DND-41 (cell line): ENCODE data around the gene C6orf136.

Experiments used
- ATAC-seq: fragments of 200-7000 bp; cut with Tn5 transposase; 3 replicates; pipeline ENCODE4 v1.9.1; 2021; ENCODE audit warnings: low read depth; ENCODE audit not compliant: insufficient read depth
- DNase-seq: peaks from one replicate; pipeline ENCODE4 v3.0.0-alpha.2; 2020
- H2AFZ ChIP-seq: 2 replicates; pipeline ENCODE4 v1.6.0; 2012; ENCODE audit warnings: low read depth, low read length
- H3K27ac ChIP-seq: 2 replicates; pipeline ENCODE4 v1.5.1; 2012; ENCODE audit warnings: low read length, inconsistent platforms
- H3K27me3 ChIP-seq: fragments of 200-600 bp; sonication (generic); 2 replicates; pipeline ENCODE4 v1.6.0; 2012; ENCODE audit warnings: low read length, mild to moderate bottlenecking, inconsistent platforms; ENCODE audit not compliant: insufficient read depth, poor library complexity
- H3K36me3 ChIP-seq: 2 replicates; pipeline ENCODE4 v1.5.1; 2012; ENCODE audit warnings: low read length, inconsistent platforms; ENCODE audit not compliant: insufficient read depth
- H3K4me1 ChIP-seq: 2 replicates; pipeline ENCODE4 v1.5.1; 2012; ENCODE audit warnings: mild to moderate bottlenecking, low read length; ENCODE audit not compliant: insufficient read depth
- H3K4me2 ChIP-seq: 2 replicates; pipeline ENCODE4 v1.6.0; 2012; ENCODE audit warnings: mild to moderate bottlenecking, moderate library complexity, low read length, inconsistent platforms; ENCODE audit not compliant: insufficient read depth
- H3K4me3 ChIP-seq, 2 experiments: fragments of 200-600 bp in 1 of 2; shearing (Covaris generic) in 1 of 2; 2 replicates each; pipeline ENCODE4 v1.5.1; 2012 to 2016; ENCODE audit warnings: inconsistent platforms in 2 of 2, low read length in 2 of 2, mild to moderate bottlenecking in 2 of 2, low read depth in 1 of 2, moderate library complexity in 1 of 2
- H3K79me2 ChIP-seq: 2 replicates; pipeline ENCODE4 v1.6.0; 2012; ENCODE audit warnings: low read length, inconsistent platforms; ENCODE audit not compliant: insufficient read depth
- H3K9ac ChIP-seq: 2 replicates; pipeline ENCODE4 v1.6.0; 2012; ENCODE audit warnings: low read depth, mild to moderate bottlenecking, inconsistent platforms, low read length, moderate library complexity
- H3K9me3 ChIP-seq: 2 replicates; pipeline ENCODE4 v1.5.1; 2012; ENCODE audit warnings: low read length, moderate library complexity, mild to moderate bottlenecking, inconsistent platforms; ENCODE audit not compliant: insufficient read depth, severe bottlenecking
- H4K20me1 ChIP-seq: 2 replicates; pipeline ENCODE4 v1.6.0; 2012; ENCODE audit warnings: low read length; ENCODE audit not compliant: insufficient read depth
- EZH2 ChIP-seq: IDR thresholded peaks from 3 replicates; pipeline ENCODE4 v1.6.1; 2012; ENCODE audit warnings: borderline replicate concordance, low read depth, mild to moderate bottlenecking, moderate library complexity, low read length, inconsistent platforms; ENCODE audit not compliant: severe bottlenecking
- TF ChIP-seq, protein P1 (sequence below): IDR thresholded peaks from 2 replicates; pipeline ENCODE4 v1.5.1; 2012; ENCODE audit warnings: borderline replicate concordance, low read length, moderate library complexity, mild to moderate bottlenecking; ENCODE audit not compliant: poor library complexity, severe bottlenecking; ENCODE audit errors: extremely low read depth

Gene C6orf136

DNA sequence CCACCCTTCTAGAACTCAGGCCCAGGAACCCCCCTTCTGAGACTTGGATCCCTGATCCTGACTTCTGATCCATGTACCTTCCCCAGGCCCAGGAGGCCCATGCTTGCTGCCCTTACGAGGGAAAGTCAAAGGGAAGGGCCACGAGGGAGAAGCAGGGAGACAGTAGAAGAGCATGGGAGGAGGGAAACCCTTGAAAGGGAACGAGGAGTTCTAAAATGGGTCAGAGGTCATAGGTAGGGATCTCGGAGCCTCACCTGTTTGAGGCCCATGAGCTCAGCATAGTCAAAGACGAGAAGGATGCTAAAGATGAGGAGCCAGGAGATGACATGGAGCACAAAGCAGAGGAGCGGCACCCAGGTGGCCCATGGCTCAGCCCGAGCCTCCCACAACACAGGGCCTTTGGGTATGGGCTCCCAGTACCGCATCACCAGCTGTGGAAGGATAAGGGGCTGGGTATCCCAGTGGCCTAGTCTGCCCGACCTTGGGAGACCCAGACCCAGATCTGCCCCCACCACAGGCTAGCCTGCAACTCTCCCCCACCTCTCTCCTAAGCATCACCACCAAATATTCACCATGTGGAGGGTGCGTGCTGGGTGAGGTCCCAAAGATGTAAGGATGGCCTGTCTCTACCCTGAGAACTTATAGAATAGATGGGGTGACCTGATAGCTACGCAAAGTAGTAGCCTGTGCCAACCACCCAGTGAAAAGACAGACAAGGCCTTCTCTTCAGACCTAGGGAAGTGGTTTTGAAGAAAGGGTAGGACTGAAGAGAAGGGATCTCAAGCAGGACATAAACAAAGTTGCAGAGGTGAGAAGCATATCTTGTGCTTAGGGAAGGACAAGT, 42.3 kb downstream of the C6orf136 start:
- peaks cover 58% of the 10 kb centered on the region for H3K4me1 ChIP-seq
- H3K9me3 ChIP-seq = no peaks in the 10 kb centered on the region
- H3K4me2 ChIP-seq = peak overlapping the region; percentile 87
- H3K9ac ChIP-seq = peak overlapping the region; percentile 72
- no peak for DNase-seq
- H4K20me1 ChIP-seq = peaks cover 13% of the 10 kb centered on the region; the same call in 1 of the 2 replicates
- H3K79me2 ChIP-seq = peaks cover 60% of the 10 kb centered on the region
- H3K27ac ChIP-seq = peak overlapping the region; percentile 92; the same call in 1 of the 2 replicates
- no peak overlapping the region for H2AFZ ChIP-seq
- peaks cover 13% of the 10 kb centered on the region; the same call in 1 of the 2 replicates for H3K36me3 ChIP-seq
- H3K27me3 ChIP-seq = no peaks in the 10 kb centered on the region
- H3K4me3 ChIP-seq = peak overlapping the region in 1 of 2 experiments; percentile 87; a peak in 2 of 4 replicates
- no peak for ATAC-seq
- TF ChIP-seq EZH2 = no peak
- TF ChIP-seq, protein P1, sequence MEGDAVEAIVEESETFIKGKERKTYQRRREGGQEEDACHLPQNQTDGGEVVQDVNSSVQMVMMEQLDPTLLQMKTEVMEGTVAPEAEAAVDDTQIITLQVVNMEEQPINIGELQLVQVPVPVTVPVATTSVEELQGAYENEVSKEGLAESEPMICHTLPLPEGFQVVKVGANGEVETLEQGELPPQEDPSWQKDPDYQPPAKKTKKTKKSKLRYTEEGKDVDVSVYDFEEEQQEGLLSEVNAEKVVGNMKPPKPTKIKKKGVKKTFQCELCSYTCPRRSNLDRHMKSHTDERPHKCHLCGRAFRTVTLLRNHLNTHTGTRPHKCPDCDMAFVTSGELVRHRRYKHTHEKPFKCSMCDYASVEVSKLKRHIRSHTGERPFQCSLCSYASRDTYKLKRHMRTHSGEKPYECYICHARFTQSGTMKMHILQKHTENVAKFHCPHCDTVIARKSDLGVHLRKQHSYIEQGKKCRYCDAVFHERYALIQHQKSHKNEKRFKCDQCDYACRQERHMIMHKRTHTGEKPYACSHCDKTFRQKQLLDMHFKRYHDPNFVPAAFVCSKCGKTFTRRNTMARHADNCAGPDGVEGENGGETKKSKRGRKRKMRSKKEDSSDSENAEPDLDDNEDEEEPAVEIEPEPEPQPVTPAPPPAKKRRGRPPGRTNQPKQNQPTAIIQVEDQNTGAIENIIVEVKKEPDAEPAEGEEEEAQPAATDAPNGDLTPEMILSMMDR = no peak

DNA sequence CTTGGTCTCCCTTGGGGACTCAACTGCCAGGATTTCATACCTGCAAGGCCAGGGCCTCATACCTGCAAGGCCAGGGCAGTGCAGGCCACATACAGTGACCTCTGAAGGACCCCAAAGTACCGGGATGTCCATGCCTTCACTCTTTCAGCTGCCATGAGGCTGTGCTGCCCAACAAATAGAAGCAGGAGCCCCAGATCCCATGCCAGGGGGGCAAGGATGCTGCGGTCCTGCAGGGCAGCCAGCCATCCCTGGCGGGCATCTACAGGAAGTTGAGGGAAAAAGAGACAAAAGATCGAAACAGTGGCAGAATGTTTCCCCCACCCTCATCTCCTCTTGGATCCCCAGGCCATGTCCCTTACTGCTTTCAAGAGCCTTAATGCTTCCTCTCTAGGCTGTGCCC, 43.1 kb downstream of the C6orf136 start:
- H3K4me3 ChIP-seq = peak overlapping the region; percentile 85 to 87
- DNase-seq (no peak), ATAC-seq (no peak)
- H4K20me1 ChIP-seq = 0 out of 2 replicates have a peak, but pooled peaks cover 11% of the 10 kb centered on the region
- no peaks in the 10 kb centered on the region for H3K9me3 ChIP-seq
- no peaks in the 10 kb centered on the region for H3K27me3 ChIP-seq
- H2AFZ ChIP-seq = peak overlapping the region; percentile 98
- H3K9ac ChIP-seq = peak overlapping the region; percentile 72
- peak overlapping the region; percentile 87 for H3K4me2 ChIP-seq
- H3K79me2 ChIP-seq = peaks cover 53% of the 10 kb centered on the region
- H3K36me3 ChIP-seq = peaks cover 12% of the 10 kb centered on the region; the same call in 1 of the 2 replicates
- H3K4me1 ChIP-seq = peaks cover 54% of the 10 kb centered on the region
- TF ChIP-seq EZH2 = no peak
- TF ChIP-seq, protein P1 = no peak
- H3K27ac ChIP-seq = peak overlapping the region; percentile 92

DNA sequence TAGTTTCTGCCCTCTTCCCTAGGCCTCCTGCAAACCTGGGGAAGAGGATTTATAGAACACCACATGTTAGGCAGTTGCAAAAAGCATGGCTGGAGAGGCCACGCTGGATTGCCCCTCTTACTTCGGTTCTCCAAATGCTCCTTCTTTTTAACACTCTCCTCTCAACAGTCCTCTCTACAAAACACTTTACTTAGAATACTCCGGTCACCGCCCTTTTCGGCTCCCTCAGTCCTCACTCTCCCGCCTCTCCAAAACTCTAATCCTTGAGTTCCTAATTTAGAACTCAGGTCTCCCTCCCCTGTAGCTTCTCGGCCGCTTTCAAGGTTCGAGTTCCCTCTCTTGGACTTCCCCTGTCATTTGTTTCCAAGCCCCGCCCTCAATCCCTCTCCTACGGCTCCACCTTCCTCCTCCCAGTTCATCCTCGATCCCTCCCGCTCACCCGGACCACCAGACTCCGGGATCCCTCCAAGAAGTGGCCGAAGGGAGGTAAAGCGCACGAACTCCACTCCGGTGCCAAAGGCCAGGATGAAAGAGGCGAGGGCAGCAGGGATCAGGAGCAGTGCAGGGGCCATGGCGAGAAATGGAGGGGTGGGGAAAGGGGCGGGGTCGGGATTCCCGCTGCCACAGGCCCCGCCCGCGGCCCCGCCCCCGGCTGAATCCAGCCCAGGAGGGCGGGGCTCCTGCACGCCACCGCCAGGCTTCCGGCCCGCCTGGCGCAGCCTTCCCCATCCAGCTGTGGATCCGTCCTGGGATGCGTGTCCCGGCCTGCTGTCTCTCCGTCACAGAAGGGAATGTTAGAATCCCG, 43.7 kb downstream of the C6orf136 start, which contains the start of gene NRM:
TSS of gene NRM (minus strand) at position 582 of the 805 bp plus-strand sequence. CDS start at position 572, 10 bp downstream.
- Histone ChIP-seq H3K79me2 (peaks cover 47% of the 10 kb centered on the region), H4K20me1 (0 out of 2 replicates have a peak, but pooled peaks cover 6% of the 10 kb centered on the region), H3K9me3 (no peaks in the 10 kb centered on the region), H2AFZ (peak within 1 kb of the TSS; percentile 98), H3K27me3 (no peaks in the 10 kb centered on the region), H3K27ac (peak within 1 kb of the TSS; percentile 92), H3K9ac (peak within 1 kb of the TSS; percentile 72), H3K4me3 (peak within 1 kb of the TSS; percentile 85 to 87), H3K4me2 (peak within 1 kb of the TSS; percentile 87), H3K4me1 (peaks cover 48% of the 10 kb centered on the region), H3K36me3 (peaks cover 5% of the 10 kb centered on the region; the same call in 1 of the 2 replicates)
- DNase-seq = peak; percentile 83
- TF ChIP-seq, protein P1 = no peak
- no peak for TF ChIP-seq EZH2
- ATAC-seq = peak; percentile 59
